Kidney epithelial cell (primary cell): ENCODE results near the gene DCLRE1B. TPM values are rescaled to one million over a fixed set of nuclear protein-coding genes. Genes with fewer than 3 reads are reported as not detected.
A peak's percentile ranks its signal among the peaks of the same experiment; 100 is the strongest.

ENCODE experiments used
- DNase-seq: peaks from one replicate; pipeline ENCODE4 v3.0.0-alpha.2; 2010; ENCODE audit warnings: low read depth
- H3K27me3 ChIP-seq: 2 replicates; pipeline ENCODE4 v1.6.0; 2011; ENCODE audit warnings: low read length; ENCODE audit not compliant: control insufficient read depth, insufficient read depth
- H3K36me3 ChIP-seq: 2 replicates; pipeline ENCODE4 v1.5.1; 2011; ENCODE audit warnings: low read length; ENCODE audit not compliant: control insufficient read depth, insufficient read depth
- H3K4me3 ChIP-seq: 2 replicates; pipeline ENCODE4 v1.5.1; 2011; ENCODE audit warnings: low read depth, mild to moderate bottlenecking, control low read depth, low read length
- total RNA-seq: library from RNA; depleted of rRNA; stranded (reverse); fragments of >200 nt; gene quantifications from 2 replicates; pipeline ENCODE4 v1.2.3, GENCODE V29; 2015
- TF ChIP-seq, protein P1 (sequence below): IDR thresholded peaks from 2 replicates; pipeline ENCODE4 v1.5.1; 2011; ENCODE audit warnings: mild to moderate bottlenecking, moderate library complexity, low read length, control low read depth, inconsistent platforms; ENCODE audit not compliant: insufficient read depth, poor library complexity, severe bottlenecking

DCLRE1B gene
- total RNA-seq, 1 donor from 2014 or later: 7.5 TPM

GRCh38 chr1:113918243-113918642 is 13.1 kb downstream of the DCLRE1B start:
- H3K27me3 ChIP-seq: no peaks in the 10 kb centered on the region
- no peak for DNase-seq
- TF ChIP-seq, protein P1, sequence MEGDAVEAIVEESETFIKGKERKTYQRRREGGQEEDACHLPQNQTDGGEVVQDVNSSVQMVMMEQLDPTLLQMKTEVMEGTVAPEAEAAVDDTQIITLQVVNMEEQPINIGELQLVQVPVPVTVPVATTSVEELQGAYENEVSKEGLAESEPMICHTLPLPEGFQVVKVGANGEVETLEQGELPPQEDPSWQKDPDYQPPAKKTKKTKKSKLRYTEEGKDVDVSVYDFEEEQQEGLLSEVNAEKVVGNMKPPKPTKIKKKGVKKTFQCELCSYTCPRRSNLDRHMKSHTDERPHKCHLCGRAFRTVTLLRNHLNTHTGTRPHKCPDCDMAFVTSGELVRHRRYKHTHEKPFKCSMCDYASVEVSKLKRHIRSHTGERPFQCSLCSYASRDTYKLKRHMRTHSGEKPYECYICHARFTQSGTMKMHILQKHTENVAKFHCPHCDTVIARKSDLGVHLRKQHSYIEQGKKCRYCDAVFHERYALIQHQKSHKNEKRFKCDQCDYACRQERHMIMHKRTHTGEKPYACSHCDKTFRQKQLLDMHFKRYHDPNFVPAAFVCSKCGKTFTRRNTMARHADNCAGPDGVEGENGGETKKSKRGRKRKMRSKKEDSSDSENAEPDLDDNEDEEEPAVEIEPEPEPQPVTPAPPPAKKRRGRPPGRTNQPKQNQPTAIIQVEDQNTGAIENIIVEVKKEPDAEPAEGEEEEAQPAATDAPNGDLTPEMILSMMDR: no peak
- no peaks in the 10 kb centered on the region for H3K36me3 ChIP-seq
- no peak overlapping the region for H3K4me3 ChIP-seq

GRCh38 chr1:113922957-113923356 is 17.8 kb downstream of the DCLRE1B start:
- Histone ChIP-seq H3K36me3 (no peaks in the 10 kb centered on the region), H3K27me3 (no peaks in the 10 kb centered on the region), H3K4me3 (no peak overlapping the region)
- DNase-seq: no peak
- TF ChIP-seq, protein P1: no peak

GRCh38 chr1:113924473-113924872 is 19.3 kb downstream of the DCLRE1B start:
- Histone ChIP-seq H3K27me3 (no peaks in the 10 kb centered on the region), H3K4me3 (no peak overlapping the region), H3K36me3 (no peaks in the 10 kb centered on the region)
- TF ChIP-seq, protein P1: no peak
- no peak for DNase-seq

GRCh38 chr1:113928187-113928930 is 23.2 kb downstream of the DCLRE1B start:
- Histone ChIP-seq H3K36me3 (no peaks in the 10 kb centered on the region), H3K4me3 (peak overlapping the region; percentile 75), H3K27me3 (no peaks in the 10 kb centered on the region)
- DNase-seq: no peak
- TF ChIP-seq, protein P1: no peak

- TF ChIP-seq, protein P1: no peak
Observed at GRCh38 chr1:113928941-113929749, 24.0 kb downstream of the DCLRE1B start, which contains the start of gene HIPK1. HIPK1 (plus strand) TSS chr1:113929324.

More at GRCh38 chr1:113928941-113929749, 24.0 kb downstream of the DCLRE1B start, which contains the start of gene HIPK1:
- H3K27me3 ChIP-seq: no peaks in the 10 kb centered on the region
- no peaks in the 10 kb centered on the region for H3K36me3 ChIP-seq
- peak; percentile 55 for DNase-seq
- H3K4me3 ChIP-seq: peak within 1 kb of the TSS; percentile 75
